Transverse colon (tissue), 4 donors: ENCODE data around the gene NPW. TPM values are rescaled to one million over a fixed set of nuclear protein-coding genes. Genes with fewer than 3 reads are reported as not detected.

Experiments
- DNase-seq: peaks from one replicate; pipeline ENCODE4 v3.0.0-alpha.2; 2019
- H3K27ac ChIP-seq, 4 donors: fragments of 200-600 bp; sonication (generic); 2 replicates each; pipeline ENCODE4 v1.5.1; 2016 to 2018; ENCODE audit warnings: inconsistent platforms in 4 of 4
- H3K27me3 ChIP-seq: fragments of 200-600 bp; sonication (generic); 2 replicates; pipeline ENCODE4 v1.5.1; 2017; ENCODE audit warnings: inconsistent platforms
- H3K36me3 ChIP-seq, 4 donors: fragments of 200-600 bp; sonication (generic); 2 replicates each; pipeline ENCODE4 v1.5.1; 2017 to 2019; ENCODE audit warnings: inconsistent platforms in 4 of 4
- H3K4me1 ChIP-seq, 4 donors: fragments of 200-600 bp; sonication (generic); 2 replicates each; pipeline ENCODE4 v1.5.1; 2017 to 2020; ENCODE audit warnings: inconsistent platforms in 4 of 4
- H3K4me3 ChIP-seq, 4 donors: fragments of 200-600 bp; sonication (generic); 1 replicate in 1 of 4; 2 replicates in 3 of 4; pipeline versions ENCODE4 v1.5.1 to v1.6.1; 2017 to 2019; ENCODE audit warnings: inconsistent platforms in 4 of 4
- H3K9me3 ChIP-seq, 2 donors: fragments of 200-600 bp; sonication (generic); 2 replicates each; pipeline ENCODE4 v1.5.1; 2017 to 2019; ENCODE audit warnings: inconsistent platforms in 2 of 2
- EP300 ChIP-seq: sonication (generic); formaldehyde crosslinking; IDR thresholded peaks from one replicate; pipeline ENCODE4 v1.6.1; 2017; ENCODE audit warnings: antibody characterized with exemption, low read depth
- POLR2A ChIP-seq: fragments of 450-650 bp; IDR thresholded peaks from one replicate; pipeline ENCODE4 v1.6.1; 2016; ENCODE audit warnings: antibody characterized with exemption, mild to moderate bottlenecking, moderate library complexity
- POLR2AphosphoS5 ChIP-seq, 3 donors: sonication (generic); formaldehyde crosslinking; IDR thresholded peaks; one replicate each; pipeline ENCODE4 v1.6.1; 2016; ENCODE audit warnings: antibody characterized with exemption in 3 of 3
- WGBS, 2 donors: methylation state at CpG; one replicate each; pipeline ENCODE4 v1.1.5; 2018; ENCODE audit warnings: low coverage in 1 of 2; 5-methylcytosine and 5-hydroxymethylcytosine counted together
- in situ Hi-C, 4 donors: fragments of 200-750 bp; cut with MboI; loops; one replicate each; pipeline versions ENCODE4 v1.15.0 to v1.15.1; 2017; ENCODE audit warnings: low sequenced_read_pairs in 3 of 4, low pct_ligation_motif_present in 1 of 4, low pct_unique_long_range_greater_than_20kb in 1 of 4
- intact Hi-C: fragments of 100-400 bp; cut with DNase I; formaldehyde crosslinking; loops from one replicate; pipeline ENCODE4 v1.15.1; 2023; ENCODE audit warnings: low total_unique reads
- small RNA-seq, 4 donors: library from RNA; depleted of rRNA; stranded (forward); fragments of <200 nt; gene quantifications; one replicate each; pipeline ENCODE3, GENCODE V24; 2016
- total RNA-seq, 4 donors: library from RNA; depleted of rRNA; stranded (reverse); fragments of >200 nt; gene quantifications; one replicate each; pipeline ENCODE4 v1.1.0, GENCODE V29; 2016
- TF ChIP-seq, protein P1 (sequence below), 5 experiments: fragments of 200-600 bp in 3 of 5; fragments of 450-650 bp in 2 of 5; sonication (generic) in 3 of 5; IDR thresholded peaks; 1 replicate in 2 of 5; 2 replicates in 3 of 5; pipeline ENCODE4 v1.5.1; 2016 to 2017; ENCODE audit warnings: antibody characterized with exemption in 5 of 5, inconsistent platforms in 3 of 5, mild to moderate bottlenecking in 2 of 5, moderate library complexity in 1 of 5

NPW gene
- total RNA-seq, 4 donors from 2014 or later, result 0.41 TPM; not detected in 3

DNA sequence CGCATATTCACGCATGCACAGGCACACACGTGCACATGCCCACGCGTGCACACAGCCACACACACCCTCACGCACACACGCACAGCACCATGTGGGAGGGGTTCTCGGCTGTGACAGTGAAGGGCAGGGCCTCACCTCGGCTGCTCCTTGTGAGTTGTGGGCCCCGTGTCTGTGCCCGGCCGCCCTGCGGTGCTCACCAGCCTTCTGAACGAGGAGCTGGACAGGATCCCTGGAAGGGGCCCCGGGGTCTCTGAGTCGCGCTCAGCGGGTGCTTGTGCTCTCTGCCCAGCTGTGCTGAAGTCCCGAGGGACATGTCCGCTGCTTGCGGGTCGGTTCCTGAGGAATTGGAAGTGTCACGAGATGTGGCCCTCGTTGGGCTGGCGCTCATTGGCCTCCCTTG lies 44.3 kb downstream of the NPW start:
- H3K36me3 ChIP-seq, result peaks cover 0 to 41% (median 9%) of the 10 kb centered on the region in 4 donors
- no peak overlapping the region for H3K27ac ChIP-seq
- H3K9me3 ChIP-seq, result no peaks in the 10 kb centered on the region
- 89% methylated on average over 22 of the region's 25 CpGs; no CpG with 5 or more reads in 1 of the 2 donors for WGBS, 2 donors
- H3K4me3 ChIP-seq, result no peak overlapping the region
- TF ChIP-seq POLR2A, result no peak
- TF ChIP-seq, protein P1, sequence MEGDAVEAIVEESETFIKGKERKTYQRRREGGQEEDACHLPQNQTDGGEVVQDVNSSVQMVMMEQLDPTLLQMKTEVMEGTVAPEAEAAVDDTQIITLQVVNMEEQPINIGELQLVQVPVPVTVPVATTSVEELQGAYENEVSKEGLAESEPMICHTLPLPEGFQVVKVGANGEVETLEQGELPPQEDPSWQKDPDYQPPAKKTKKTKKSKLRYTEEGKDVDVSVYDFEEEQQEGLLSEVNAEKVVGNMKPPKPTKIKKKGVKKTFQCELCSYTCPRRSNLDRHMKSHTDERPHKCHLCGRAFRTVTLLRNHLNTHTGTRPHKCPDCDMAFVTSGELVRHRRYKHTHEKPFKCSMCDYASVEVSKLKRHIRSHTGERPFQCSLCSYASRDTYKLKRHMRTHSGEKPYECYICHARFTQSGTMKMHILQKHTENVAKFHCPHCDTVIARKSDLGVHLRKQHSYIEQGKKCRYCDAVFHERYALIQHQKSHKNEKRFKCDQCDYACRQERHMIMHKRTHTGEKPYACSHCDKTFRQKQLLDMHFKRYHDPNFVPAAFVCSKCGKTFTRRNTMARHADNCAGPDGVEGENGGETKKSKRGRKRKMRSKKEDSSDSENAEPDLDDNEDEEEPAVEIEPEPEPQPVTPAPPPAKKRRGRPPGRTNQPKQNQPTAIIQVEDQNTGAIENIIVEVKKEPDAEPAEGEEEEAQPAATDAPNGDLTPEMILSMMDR (IDR thresholded peaks at IDR 0.05), result no peak
- no peak for TF ChIP-seq EP300
- TF ChIP-seq POLR2AphosphoS5 (IDR thresholded peaks at IDR 0.05), result no peak
- DNase-seq, result no peak
- H3K27me3 ChIP-seq, result no peaks in the 10 kb centered on the region
- intact Hi-C loops, result no loop called here
- H3K4me1 ChIP-seq, result no peaks in the 10 kb centered on the region
- in situ Hi-C loops, result no loop called here

DNA sequence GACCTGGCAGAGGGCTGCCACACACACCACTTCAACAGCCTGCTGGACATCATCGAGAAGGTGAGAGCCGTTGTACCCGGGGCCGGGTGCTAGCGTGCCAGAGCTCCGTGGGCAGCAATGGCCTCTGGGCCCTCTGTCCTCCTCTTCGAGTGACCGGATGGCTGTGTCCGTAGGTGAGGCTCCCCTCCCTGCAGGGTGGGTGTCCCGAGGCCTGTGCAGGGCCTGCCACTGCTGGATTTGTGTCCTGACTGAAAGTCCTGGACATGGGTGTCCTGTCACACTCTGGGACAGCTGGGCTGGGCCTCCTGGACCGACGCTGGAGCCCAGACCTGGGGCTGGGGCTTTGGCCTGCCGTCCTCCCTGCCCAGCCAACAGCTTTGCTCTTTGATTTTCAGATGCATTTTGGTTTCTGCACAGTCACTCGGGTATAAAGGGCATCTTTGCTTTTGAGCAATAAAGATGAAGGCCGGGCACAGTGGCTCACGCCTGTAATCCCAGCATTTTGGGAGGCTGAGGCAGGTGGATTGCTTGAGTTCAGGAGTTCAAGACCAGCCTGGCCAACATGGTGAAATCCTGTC lies 44.9 kb downstream of the NPW start:
- Histone ChIP-seq H3K9me3 (no peaks in the 10 kb centered on the region), H3K27ac (no peak overlapping the region), H3K27me3 (no peaks in the 10 kb centered on the region), H3K4me1 (no peaks in the 10 kb centered on the region), H3K4me3 (no peak overlapping the region), H3K36me3 (peaks cover 0 to 41% (median 9%) of the 10 kb centered on the region in 4 donors)
- 89 to 100% methylated on average over 2 to 16 of the region's 16 CpGs for WGBS, 2 donors
- no peak for DNase-seq
- in situ Hi-C loops, result no loop called here
- TF ChIP-seq POLR2A (no peak), POLR2AphosphoS5 (IDR thresholded peaks at IDR 0.05) (no peak), EP300 (no peak)
- TF ChIP-seq, protein P1 (IDR thresholded peaks at IDR 0.05), result no peak
- intact Hi-C loops, result no loop called here

DNA sequence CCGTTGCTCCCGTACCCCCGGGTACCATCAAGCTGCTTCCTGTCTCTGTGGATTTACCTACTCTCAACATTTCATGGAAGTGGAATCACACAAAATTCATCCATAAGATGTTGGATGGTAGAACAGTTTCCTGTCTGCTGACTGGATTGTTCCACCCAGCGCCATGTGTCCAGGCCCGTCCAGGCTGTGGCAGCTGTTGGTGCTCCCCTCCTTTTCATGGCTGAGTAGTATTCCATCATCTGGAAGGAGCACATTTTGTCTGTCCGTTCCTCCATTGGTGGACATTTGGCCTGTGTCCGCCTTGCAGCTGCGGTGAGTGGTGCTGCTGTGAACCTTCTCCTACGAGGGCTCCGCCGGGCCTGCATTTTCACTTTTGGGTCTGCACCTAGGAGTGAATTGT lies 46.6 kb downstream of the NPW start:
- H3K36me3 ChIP-seq, result peaks cover 0 to 41% (median 9%) of the 10 kb centered on the region in 4 donors
- no peaks in the 10 kb centered on the region for H3K4me1 ChIP-seq
- H3K27me3 ChIP-seq, result no peaks in the 10 kb centered on the region
- no peaks in the 10 kb centered on the region for H3K9me3 ChIP-seq
- no peak for DNase-seq
- TF ChIP-seq EP300, result no peak
- no peak for TF ChIP-seq POLR2A
- TF ChIP-seq POLR2AphosphoS5 (IDR thresholded peaks at IDR 0.05), result no peak
- TF ChIP-seq, protein P1 (IDR thresholded peaks at IDR 0.05), result no peak
- intact Hi-C loops, result no loop called here
- WGBS, 2 donors, result 94 to 95% methylated on average over 9 to 11 of the region's 11 CpGs
- H3K27ac ChIP-seq, result no peak overlapping the region
- no peak overlapping the region for H3K4me3 ChIP-seq
- in situ Hi-C loops, result no loop called here

Small RNA genes lying within 50 kb of the gene (small RNA-seq; reads per million reads assigned to genes)
- 0 to 0.28 (median 0.12) reads per million in 4 donors for gene AC005363.2
- gene RN7SL219P, result 0 reads per million in 4 donors

Other genes with a start within 250 kb of the NPW start
- gene NME3, start 248.2 kb upstream of the NPW start, total RNA-seq, result 100 to 1,000 TPM; 116 to 286 (median 132) TPM
- gene EME2, start 247.0 kb upstream of the NPW start, total RNA-seq, result 100 to 1,000 TPM in 1 of 4 donors, 10 to 100 TPM in 3; 23.6 to 173 (median 45.4) TPM
- gene MRPS34, start 246.7 kb upstream of the NPW start, total RNA-seq, result 100 to 1,000 TPM; 102 to 253 (median 121) TPM
- 100 to 1,000 TPM; 101 to 289 (median 125) TPM for gene SPSB3, start 237.2 kb upstream of the NPW start, total RNA-seq
- 100 to 1,000 TPM in 1 of 4 donors, 10 to 100 TPM in 3; 15.3 to 165 (median 59.6) TPM for gene NUBP2, start 236.8 kb upstream of the NPW start, total RNA-seq
- 10 to 100 TPM in 1 of 4 donors, under 1 TPM in 2, not detected in 1; 0.27 to 10.8 (median 0.48) TPM for gene IGFALS, start 226.1 kb upstream of the NPW start, total RNA-seq
- gene HAGH, start 193.0 kb upstream of the NPW start, total RNA-seq, result 100 to 1,000 TPM in 2 of 4 donors, 10 to 100 TPM in 2; 40.6 to 403 (median 121) TPM
- gene FAHD1, start 192.6 kb upstream of the NPW start, total RNA-seq, result 100 to 1,000 TPM in 2 of 4 donors, 10 to 100 TPM in 2; 88.0 to 149 (median 104) TPM
- not detected for gene MEIOB, start 147.6 kb upstream of the NPW start, total RNA-seq
- gene HS3ST6, start 101.4 kb upstream of the NPW start, total RNA-seq, result 1 to 10 TPM in 2 of 4 donors, under 1 TPM in 1, not detected in 1; 1.00 to 4.4 (median 1.1) TPM
- 10 to 100 TPM; 13.9 to 56.5 (median 29.3) TPM for gene MSRB1, start 76.6 kb upstream of the NPW start, total RNA-seq
- under 1 TPM in 1 of 4 donors, not detected in 3; 0.55 TPM for gene RPL3L, start 65.1 kb upstream of the NPW start, total RNA-seq
- 100 to 1,000 TPM; 137 to 496 (median 250) TPM for gene NDUFB10, start 60.2 kb upstream of the NPW start, total RNA-seq
- gene RPS2, start 55.0 kb upstream of the NPW start, total RNA-seq, result 1,000 to 10,000 TPM in 3 of 4 donors, 100 to 1,000 TPM in 1; 896 to 2,085 (median 1,613) TPM
- gene RNF151, start 52.9 kb upstream of the NPW start, total RNA-seq, result not detected
- 10 to 100 TPM; 23.2 to 31.0 (median 28.2) TPM for gene TBL3, start 47.7 kb upstream of the NPW start, total RNA-seq
- 10 to 100 TPM in 3 of 4 donors, 1 to 10 TPM in 1; 4.2 to 29.8 (median 19.4) TPM for gene NOXO1, start 38.3 kb upstream of the NPW start, total RNA-seq
- 100 to 1,000 TPM in 1 of 4 donors, 10 to 100 TPM in 3; 29.9 to 117 (median 64.3) TPM for gene GFER, start 35.6 kb upstream of the NPW start, total RNA-seq
- 1 to 10 TPM in 3 of 4 donors, not detected in 1; 2.7 to 4.8 (median 2.9) TPM for gene SYNGR3, start 29.8 kb upstream of the NPW start, total RNA-seq
- gene ZNF598, start 10.0 kb upstream of the NPW start, total RNA-seq, result 100 to 1,000 TPM in 1 of 4 donors, 10 to 100 TPM in 3; 28.3 to 145 (median 42.0) TPM
- 10 to 100 TPM in 3 of 4 donors, 1 to 10 TPM in 1; 3.7 to 61.9 (median 29.8) TPM for gene NHERF2, start 7.1 kb downstream of the NPW start, total RNA-seq
- gene NTHL1, start 28.0 kb downstream of the NPW start, total RNA-seq, result 10 to 100 TPM; 12.7 to 32.9 (median 23.2) TPM
- gene TSC2, start 28.2 kb downstream of the NPW start, total RNA-seq, result 100 to 1,000 TPM in 2 of 4 donors, 10 to 100 TPM in 2; 88.3 to 206 (median 127) TPM
- gene PKD1, start 116.1 kb downstream of the NPW start, total RNA-seq, result 1,000 to 10,000 TPM in 1 of 4 donors, 100 to 1,000 TPM in 3; 131 to 1,015 (median 289) TPM
- gene RAB26, start 128.8 kb downstream of the NPW start, total RNA-seq, result 10 to 100 TPM in 3 of 4 donors, 1 to 10 TPM in 1; 8.3 to 28.4 (median 14.2) TPM
- gene TRAF7, start 136.0 kb downstream of the NPW start, total RNA-seq, result 10 to 100 TPM; 43.4 to 80.4 (median 63.0) TPM
- gene CASKIN1, start 176.8 kb downstream of the NPW start, total RNA-seq, result under 1 TPM in 2 of 4 donors, not detected in 2; under 0.01 to 0.14 TPM
- 10 to 100 TPM; 50.8 to 81.8 (median 73.1) TPM for gene MLST8, start 185.7 kb downstream of the NPW start, total RNA-seq
- gene BRICD5, start 191.1 kb downstream of the NPW start, total RNA-seq, result 10 to 100 TPM in 2 of 4 donors, 1 to 10 TPM in 2; 5.7 to 29.9 (median 11.7) TPM
- gene PGP, start 195.1 kb downstream of the NPW start, total RNA-seq, result 10 to 100 TPM; 18.0 to 49.0 (median 29.5) TPM
- 100 to 1,000 TPM in 1 of 4 donors, 10 to 100 TPM in 3; 36.5 to 124 (median 53.6) TPM for gene E4F1, start 203.8 kb downstream of the NPW start, total RNA-seq
- 1 to 10 TPM in 1 of 4 donors, under 1 TPM in 2, not detected in 1; 0.55 to 3.0 (median 0.64) TPM for gene DNASE1L2, start 216.7 kb downstream of the NPW start, total RNA-seq
- gene ECI1, start 231.8 kb downstream of the NPW start, total RNA-seq, result 100 to 1,000 TPM in 2 of 4 donors, 10 to 100 TPM in 2; 24.5 to 218 (median 100) TPM
- gene RNPS1, start 248.3 kb downstream of the NPW start, total RNA-seq, result 100 to 1,000 TPM; 110 to 153 (median 126) TPM